Cardiac muscle cell (in vitro differentiated cells and primary cell): Measurements from ENCODE around the gene PRLR. TPM values are rescaled to one million over a fixed set of nuclear protein-coding genes. Genes with fewer than 3 reads are reported as not detected.
A peak's percentile ranks its signal among the peaks of the same experiment; 100 is the strongest.

Source experiments
- DNase-seq, 2 donors: peaks; one replicate each; pipeline versions ENCODE4 v3.0.0 to v3.0.0-alpha.2; 2010 to 2017; ENCODE audit warnings: low read depth in 1 of 2, low spot score in 1 of 2
- H3K27ac ChIP-seq: fragments of 200-600 bp; sonication (generic); 2 replicates; pipeline ENCODE4 v1.5.1; 2016
- H3K27me3 ChIP-seq: fragments of 200-600 bp; sonication (generic); 2 replicates; pipeline ENCODE4 v1.6.0; 2016; ENCODE audit warnings: control low read depth
- H3K36me3 ChIP-seq: fragments of 200-600 bp; sonication (generic); 2 replicates; pipeline ENCODE4 v1.5.1; 2016; ENCODE audit warnings: control low read depth
- H3K4me1 ChIP-seq: fragments of 200-600 bp; sonication (generic); 2 replicates; pipeline ENCODE4 v1.8.1; 2017; ENCODE audit warnings: low read depth, mild to moderate bottlenecking, mixed run types
- H3K4me3 ChIP-seq: fragments of 200-600 bp; sonication (generic); 2 replicates; pipeline ENCODE4 v1.5.1; 2016; ENCODE audit warnings: mild to moderate bottlenecking
- H3K9me3 ChIP-seq: fragments of 200-600 bp; sonication (generic); 2 replicates; pipeline ENCODE4 v1.5.1; 2017; ENCODE audit warnings: low read depth, mild to moderate bottlenecking, control low read depth
- CTCF ChIP-seq: IDR thresholded peaks from 2 replicates; pipeline ENCODE4 v1.5.1; 2012; ENCODE audit warnings: low read depth, mild to moderate bottlenecking, low read length
- polyA plus RNA-seq: library from polyadenylated mRNA; unstranded; fragments of >200 nt; fragmentation: Nextera tagmentation; extraction: Ambion mirVana; gene quantifications from 2 replicates; pipeline ENCODE4 v1.2.1, GENCODE V29; 2016
- total RNA-seq: library from RNA; depleted of rRNA; stranded (reverse); fragments of >200 nt; gene quantifications from 2 replicates; pipeline ENCODE4 v1.2.3, GENCODE V29; 2016

Gene PRLR
- total and polyA plus RNA-seq, 2 experiments from 2014 or later: 0.06 TPM; not detected in 1

- DNase-seq: no peak
- Histone ChIP-seq H3K9me3 (no peaks in the 10 kb centered on the region), H3K36me3 (no peaks in the 10 kb centered on the region), H3K4me3 (no peak overlapping the region), H3K27ac (no peak overlapping the region), H3K4me1 (no peaks in the 10 kb centered on the region), H3K27me3 (no peaks in the 10 kb centered on the region)
- no peak for TF ChIP-seq CTCF
Observed at GRCh38 chr5:35134278-35135030, 95.8 kb downstream of the PRLR start.

GRCh38 chr5:35133186-35133585, 97.1 kb downstream of the PRLR start:
- Histone ChIP-seq H3K4me1 (peaks cover 8% of the 10 kb centered on the region), H3K4me3 (no peak overlapping the region), H3K27ac (no peak overlapping the region), H3K36me3 (no peaks in the 10 kb centered on the region), H3K9me3 (no peaks in the 10 kb centered on the region), H3K27me3 (no peaks in the 10 kb centered on the region)
- no peak for DNase-seq
- no peak for TF ChIP-seq CTCF

GRCh38 chr5:35131723-35132122, 98.6 kb downstream of the PRLR start:
- Histone ChIP-seq H3K9me3 (no peaks in the 10 kb centered on the region), H3K4me3 (no peak overlapping the region), H3K27me3 (no peaks in the 10 kb centered on the region), H3K4me1 (peaks cover 8% of the 10 kb centered on the region), H3K36me3 (no peaks in the 10 kb centered on the region), H3K27ac (no peak overlapping the region)
- no peak for TF ChIP-seq CTCF
- no peak for DNase-seq

- no peak overlapping the region for H3K27ac ChIP-seq
- no peaks in the 10 kb centered on the region for H3K9me3 ChIP-seq
- peak in 1 of 2 donors; percentile 6 for DNase-seq
- no peaks in the 10 kb centered on the region for H3K36me3 ChIP-seq
- H3K4me1 ChIP-seq: peaks cover 8% of the 10 kb centered on the region
- TF ChIP-seq CTCF: no peak
- H3K4me3 ChIP-seq: no peak overlapping the region
- H3K27me3 ChIP-seq: no peaks in the 10 kb centered on the region
Observed at GRCh38 chr5:35129921-35130485, 100.3 kb downstream of the PRLR start.

GRCh38 chr5:35129276-35129675, 101.0 kb downstream of the PRLR start:
- no peaks in the 10 kb centered on the region for H3K27me3 ChIP-seq
- no peaks in the 10 kb centered on the region for H3K36me3 ChIP-seq
- peaks cover 8% of the 10 kb centered on the region for H3K4me1 ChIP-seq
- TF ChIP-seq CTCF: no peak
- H3K27ac ChIP-seq: no peak overlapping the region
- H3K9me3 ChIP-seq: no peaks in the 10 kb centered on the region
- H3K4me3 ChIP-seq: no peak overlapping the region
- peak in 1 of 2 donors; percentile 82 for DNase-seq
